GM19035 (cell line): ENCODE results near the gene ARHGEF11.
A peak's percentile ranks its signal among the peaks of the same experiment; 100 is the strongest.

Experiments
- ATAC-seq: cut with Tn5 transposase; IDR thresholded peaks from one replicate; pipeline ENCODE4 v1.9.1; 2021; ENCODE audit not compliant: unreplicated experiment

ARHGEF11 gene

DNA sequence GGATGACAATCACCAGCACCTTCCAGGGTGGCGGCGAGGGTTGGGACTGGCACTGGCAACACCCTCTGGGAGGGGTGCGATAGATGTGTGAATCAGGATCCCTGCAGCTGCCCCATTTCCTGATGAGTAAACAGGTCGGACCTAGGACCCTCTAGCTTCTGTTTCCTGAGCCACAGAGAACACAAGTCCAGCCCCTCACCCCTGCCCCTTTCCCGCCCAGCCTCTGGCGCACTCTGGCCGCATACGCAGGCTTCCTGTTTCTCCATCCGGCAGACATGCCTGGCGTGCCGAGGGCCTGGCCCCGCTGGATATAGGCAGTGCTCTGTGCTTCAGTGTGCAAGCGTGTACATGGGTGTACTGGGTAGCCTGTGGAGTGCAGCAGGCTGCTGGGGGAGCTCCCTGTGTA, 147.4 kb downstream of the ARHGEF11 start:
- no peak for ATAC-seq

DNA sequence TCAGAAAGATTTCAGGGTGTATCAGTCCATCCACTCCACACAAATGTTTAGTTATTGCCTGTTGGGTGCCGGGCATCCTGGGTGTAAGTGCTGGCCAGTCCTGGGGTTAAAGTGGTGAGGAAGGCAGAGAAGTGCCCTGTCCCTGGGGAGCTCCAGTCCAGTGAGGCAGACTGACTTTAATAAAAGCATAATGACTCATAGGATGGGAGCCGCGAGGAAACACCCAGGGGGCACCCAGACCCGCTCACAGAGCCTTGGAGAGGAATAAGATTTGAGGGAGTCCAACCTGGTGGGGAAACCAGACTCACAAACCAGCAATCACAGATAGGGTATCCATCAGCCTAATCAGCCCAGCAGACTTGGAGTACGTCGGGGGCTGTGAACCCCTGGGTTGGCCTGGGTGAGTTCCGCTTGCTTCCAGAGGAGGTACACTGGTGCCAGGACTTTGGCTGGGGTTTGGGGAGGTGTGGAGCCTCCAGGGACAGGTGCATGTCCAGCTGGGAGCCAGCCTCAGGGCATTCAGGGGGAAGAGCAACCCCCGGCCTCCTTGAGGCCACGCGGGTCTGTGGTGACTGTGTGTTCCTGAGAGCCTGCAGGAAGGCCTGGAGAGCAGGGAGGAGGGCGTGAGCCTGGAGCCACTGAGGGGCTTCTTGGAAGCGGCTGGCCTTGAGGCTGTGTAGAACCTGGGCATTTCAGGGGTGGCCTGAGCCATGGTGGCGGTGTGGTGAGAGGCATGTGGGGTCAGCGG, 148.3 kb downstream of the ARHGEF11 start:
- no peak for ATAC-seq

DNA sequence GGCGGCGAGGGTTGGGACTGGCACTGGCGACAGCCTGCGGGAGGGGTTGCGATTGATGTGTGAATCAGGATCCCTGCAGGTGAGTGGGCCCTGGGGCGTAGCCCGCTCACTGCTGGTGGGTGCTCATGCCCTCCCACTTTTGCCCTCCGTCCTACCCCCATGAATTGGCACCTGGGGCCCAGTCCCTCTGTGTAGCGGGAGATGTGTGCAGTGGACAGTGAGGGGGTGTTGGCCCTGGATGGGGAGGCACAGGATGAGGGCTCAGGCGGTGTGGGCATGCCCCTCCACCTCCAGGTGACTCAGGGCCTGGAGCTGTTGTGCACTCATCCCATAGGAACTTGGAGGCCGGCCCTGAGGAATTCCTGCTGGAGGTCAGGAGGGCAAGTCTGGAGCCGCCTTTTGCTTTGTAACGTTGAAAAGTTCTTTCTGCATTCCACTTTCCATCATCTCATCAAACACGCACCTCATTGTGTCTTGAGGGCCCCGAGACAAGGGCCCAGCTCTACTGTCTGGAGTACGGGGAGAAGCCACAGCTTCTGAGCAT, 149.0 kb downstream of the ARHGEF11 start:
- no peak for ATAC-seq

DNA sequence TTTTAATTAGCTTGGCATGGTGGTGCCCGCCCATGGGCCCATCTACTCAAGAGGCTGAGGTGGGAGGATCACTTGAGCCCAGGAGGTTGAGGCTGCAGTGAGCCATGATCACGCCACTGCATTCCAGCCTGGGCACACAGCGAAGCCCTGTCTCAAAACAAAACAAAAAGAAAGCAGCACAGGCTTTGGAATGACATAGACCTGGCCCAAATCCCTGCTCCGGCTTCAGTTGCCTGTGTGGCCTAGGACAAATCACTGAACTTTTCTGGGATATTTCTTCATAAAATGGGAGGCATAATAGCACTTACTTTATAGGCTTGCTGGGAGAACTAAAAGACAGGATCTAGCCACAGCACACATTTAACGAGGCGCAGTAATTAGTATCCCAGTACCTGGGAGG, 149.6 kb downstream of the ARHGEF11 start:
- no peak for ATAC-seq

DNA sequence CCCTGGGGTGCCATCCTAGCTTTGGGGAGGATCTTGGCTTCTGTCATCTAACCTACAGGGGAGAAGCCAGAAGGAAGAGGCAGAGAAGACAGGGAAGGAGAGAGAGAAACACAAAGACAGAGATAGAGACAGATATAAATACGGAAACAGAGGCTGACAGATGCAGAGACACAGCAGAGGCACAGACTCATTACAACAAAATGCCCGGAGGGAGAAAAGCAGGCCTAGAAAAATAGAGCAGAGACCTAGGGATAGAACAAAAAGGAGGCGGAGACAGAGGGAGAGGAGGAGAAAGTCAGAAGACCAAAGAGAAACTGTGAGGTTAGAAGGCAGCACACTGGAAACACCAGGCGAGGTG, 150.1 kb downstream of the ARHGEF11 start:
- ATAC-seq: no peak

DNA sequence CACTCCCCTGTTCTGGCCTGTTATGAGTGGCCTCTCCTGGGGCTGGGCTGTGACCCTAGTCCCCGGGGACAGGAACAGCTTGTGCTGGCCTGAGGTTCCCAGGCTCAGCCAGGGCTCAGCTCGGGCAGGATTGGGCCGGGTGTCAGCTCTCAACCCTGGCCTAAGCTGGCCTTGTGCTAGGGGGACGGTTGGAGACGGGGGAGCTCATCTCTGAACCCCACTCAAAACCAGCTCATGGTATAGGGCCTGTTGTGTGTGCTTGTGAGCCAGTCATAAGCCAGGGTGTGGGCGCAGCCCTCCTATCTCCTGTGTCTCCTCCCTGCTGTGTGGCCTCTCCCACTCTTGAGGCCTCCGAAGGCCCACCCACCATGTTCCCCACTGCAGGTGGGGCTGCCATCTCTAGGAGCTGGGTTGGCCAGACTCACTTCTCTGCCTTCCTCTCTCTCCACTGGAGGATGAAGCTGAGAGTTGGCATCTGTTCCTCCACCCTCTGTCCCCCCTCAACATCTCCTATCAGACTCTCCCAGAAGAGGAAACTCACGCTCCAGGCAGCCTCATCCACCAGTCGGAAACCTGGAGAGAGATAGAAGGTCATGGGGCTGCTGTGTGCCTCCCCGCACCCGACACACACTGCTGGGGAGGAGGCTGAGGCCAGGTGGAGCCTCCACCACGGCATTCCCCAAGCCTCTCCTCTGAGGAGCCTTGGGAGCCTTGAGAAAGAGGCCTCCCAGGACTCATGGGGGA, 150.7 kb downstream of the ARHGEF11 start:
- ATAC-seq: no peak

DNA sequence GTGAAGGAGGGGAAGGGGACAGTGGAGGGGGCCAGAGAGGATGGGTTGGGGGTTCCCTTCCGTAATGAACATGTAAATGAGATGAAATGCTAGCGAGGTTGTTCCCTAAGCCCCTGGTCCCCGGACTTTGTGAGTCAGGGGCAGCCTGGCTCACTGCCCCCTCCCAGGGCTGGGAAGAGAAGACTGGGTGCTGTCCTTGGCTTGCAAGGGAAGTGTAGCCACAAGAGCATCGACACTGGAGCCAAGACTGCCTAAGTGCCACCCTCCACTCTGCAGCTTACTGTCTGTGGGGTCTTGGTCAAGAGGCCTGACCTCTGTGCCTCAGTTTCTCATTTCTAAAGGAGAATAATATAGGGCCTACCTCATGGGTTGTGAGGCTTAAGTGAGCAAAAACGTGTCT, 151.5 kb downstream of the ARHGEF11 start:
- ATAC-seq: no peak

DNA sequence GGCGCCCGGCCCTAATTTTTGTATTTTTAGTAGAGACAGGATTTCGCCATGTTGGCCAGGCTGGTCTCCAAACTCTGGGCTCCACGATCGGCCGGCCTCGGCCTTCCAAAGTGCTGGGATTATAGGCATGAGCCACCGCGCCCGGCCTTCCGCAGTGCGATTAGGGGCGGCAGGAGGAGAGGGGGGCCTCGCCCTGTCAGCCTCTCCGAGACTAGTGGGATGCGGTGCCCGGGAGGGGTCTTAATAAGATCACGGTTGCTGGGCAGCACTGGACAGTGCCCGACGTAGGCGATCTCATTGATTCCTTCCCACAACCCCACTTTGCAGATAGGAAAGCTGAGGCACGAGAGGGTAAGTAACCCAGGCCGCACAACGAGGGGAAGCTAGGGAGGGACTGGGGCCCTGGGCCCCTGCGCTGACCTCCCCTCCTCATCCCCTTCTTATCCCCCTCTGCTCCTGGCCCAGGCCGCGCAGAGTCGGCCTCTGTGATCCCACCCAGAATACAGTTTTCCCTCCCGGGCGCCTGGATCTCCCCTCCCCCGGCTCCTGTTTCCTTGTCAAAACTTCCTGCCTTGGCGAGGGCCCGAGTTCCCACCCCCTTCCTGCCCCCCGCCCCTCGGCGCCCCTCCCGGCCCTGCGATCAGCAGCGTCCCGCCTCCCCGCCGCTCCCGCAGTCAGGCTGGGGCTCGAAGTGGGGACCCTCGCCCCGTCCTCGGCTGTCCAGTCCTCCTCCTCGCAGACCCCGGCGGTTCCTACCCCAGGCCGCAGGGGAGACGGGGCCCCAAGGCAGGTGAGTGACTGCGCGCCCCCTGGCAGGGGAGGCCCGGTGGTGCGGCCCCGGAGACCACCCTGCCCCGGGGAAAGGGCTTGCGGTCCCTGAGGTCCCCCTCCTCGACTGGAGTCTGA, 152.2 kb downstream of the ARHGEF11 start, which contains the start of gene PEAR1:
PEAR1 (plus strand) TSS at position 671 of the 906 bp plus-strand sequence. CDS start 10,209 bp downstream, outside the sequence.
- ATAC-seq: no peak

DNA sequence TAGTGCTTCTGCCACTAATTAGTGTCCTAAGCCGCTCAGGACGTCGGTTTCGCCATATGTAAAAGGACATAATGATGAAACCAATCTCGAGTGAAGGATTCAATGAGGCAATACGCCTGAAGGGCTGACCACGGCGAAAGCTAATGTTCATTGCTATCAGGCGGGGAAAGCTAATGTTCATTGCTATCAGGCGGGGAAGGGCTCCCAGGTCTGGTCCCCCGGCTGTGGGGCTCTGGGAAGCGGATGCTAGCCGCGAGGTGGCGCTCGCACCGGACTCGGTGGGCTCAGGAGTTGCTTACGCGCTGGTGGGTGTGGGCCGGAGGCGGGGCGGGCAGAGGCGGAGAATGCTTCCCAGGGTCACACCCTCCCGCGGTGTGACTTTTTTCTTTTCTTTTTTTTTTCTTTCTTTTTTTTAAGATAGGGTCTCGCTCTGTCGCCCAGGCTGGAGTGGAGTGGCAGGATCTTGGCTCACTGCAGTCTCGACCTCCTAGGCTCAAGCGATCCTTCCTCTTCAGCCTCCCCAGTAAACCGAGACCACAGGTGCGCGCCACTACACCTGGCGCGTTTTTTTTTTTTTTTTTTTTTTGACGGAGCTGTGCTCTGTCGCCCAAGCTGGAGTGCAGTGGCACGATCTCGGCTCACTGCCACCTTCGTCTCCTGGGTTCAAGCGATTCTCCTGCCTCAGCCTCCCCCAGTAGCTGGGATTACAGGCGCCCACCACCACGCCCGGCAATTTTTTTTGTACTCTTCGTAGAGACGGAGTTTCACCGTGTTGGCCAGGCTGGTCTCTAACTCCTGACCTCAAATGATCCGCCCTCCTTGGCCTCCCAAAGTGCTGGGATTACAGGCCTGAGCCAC, 153.1 kb downstream of the ARHGEF11 start:
- ATAC-seq: peak; percentile 71

DNA sequence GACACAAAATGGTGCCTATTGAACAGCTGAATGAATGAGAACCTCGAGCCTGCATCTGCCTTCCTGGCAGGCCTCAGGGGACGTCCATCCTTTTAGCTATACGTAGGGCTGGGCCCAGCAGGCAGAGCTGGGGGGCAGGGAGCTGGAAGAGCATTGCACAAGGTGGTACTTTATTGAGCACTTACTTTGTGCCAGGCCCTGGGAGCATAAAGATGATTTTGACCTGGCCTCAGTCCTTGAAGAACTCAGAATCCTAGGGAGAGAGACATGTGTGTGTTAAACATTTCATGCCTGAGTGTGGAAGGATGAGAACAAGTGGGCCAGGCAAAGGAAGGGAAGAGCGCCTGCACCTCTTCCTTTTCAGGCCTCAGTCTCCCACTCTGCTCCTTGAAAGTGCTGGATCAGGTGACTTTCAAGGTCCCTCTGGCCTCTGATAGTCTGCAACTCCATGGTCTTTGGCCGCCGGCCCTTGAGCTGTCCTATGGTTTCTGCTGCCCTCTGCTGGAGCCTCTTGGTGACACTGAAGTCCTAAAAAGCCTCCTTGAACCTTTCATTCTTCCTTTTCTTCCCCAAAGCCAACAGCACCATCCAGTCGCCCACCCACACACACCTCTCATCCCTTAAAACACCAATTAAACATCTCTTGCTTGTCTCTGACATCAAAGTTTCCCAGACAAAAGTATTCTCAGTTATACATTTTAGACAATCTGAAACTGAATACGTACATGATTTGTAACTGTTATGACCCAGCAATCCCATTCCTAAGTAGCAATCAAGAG, 155.6 kb downstream of the ARHGEF11 start:
- no peak for ATAC-seq

DNA sequence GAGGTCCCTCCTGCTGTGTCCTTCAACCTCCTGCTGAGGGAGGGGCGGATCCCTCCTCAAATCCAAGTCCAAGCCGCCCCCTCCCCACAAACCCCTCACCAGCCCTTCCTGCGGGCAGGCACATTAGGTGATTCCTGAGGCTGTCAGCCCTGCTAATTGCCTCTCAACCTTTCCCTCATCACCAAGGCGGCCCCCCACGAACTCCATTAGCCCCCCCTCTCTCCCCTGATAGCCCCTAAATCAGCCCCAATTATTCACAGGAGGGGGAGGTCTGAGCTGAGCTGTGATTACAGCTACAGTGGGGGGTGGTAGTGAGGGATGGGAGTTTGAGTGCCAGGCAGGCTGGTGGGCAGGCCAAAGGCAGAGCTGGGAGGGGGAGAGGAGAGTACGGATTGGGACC, 157.8 kb downstream of the ARHGEF11 start:
- ATAC-seq: no peak

DNA sequence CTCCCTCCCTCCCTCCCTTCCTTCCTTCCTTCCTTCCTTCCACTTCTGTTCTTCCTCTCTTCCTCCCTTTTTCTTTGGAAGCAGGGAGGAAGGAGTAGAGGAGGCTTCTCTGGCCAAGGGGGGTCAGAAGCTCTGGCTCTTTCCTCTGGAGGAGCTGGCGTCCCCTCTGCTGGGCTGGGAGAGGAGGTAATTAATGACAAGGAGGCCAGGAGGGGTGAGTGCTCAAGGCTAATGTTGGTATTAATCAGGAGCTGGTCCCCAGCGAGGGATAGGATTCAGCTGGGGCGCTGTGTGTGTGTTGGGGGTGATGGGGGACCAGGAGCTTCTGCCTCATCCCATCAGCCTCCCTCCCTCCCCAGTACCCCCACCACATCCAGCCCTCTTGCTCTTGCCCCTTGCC, 158.2 kb downstream of the ARHGEF11 start:
- no peak for ATAC-seq

DNA sequence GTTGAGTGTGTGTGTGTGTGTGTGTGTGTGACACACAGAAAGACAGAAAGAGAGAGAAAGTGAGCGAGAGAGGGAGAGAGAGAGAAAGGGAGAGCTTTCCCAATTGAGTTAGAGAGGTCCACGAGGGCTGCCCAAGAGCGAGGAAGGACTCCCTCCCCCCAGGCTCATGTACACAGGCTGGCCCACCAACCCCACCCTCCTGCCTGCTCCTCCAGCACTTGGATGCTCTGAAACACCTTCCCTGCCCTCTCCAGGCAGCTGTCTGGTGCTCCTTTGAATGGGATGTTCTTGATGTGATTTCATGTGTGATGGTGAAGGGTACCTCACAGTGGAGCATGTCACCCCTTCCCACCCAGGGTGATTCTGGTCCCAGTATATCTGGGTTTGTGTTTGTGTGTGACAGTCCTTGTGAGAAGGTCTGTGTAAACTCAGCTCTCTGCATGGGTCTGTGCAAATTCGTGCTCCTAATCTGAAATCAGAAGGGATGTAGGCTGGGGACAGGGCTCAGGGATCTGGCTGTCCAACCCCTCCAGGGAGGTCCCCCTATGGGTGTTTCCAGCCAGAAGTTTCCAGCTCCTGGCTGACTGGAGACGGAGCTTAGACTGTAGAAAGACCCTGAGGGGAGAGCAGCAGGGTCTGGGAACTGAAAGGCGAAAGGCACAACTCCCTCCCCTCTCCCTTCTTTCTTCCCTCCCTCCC, 158.8 kb downstream of the ARHGEF11 start:
- ATAC-seq: no peak

DNA sequence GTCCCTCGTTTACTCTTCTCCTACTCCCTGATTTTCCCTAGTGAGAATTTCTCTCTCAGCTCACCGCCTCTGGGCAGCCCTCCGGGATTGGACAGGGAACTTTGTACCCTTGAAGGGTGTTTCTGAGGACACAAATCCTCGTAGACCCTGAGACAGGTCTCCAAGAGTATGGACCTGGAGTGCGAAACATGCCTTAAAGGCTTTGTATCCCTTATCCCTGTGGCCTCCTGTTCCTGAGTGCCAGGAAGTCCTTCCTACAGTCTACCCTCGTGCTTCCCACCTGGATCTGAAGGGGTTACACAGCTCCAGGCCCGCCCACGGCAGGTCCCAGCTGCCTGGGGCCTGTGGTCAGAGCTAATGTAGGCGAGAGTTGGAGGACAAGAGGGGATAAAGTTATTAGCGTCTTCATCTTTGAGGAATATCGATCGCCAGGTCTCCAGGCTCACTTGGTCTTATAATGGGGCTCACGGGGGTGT, 159.6 kb downstream of the ARHGEF11 start:
- ATAC-seq: no peak

DNA sequence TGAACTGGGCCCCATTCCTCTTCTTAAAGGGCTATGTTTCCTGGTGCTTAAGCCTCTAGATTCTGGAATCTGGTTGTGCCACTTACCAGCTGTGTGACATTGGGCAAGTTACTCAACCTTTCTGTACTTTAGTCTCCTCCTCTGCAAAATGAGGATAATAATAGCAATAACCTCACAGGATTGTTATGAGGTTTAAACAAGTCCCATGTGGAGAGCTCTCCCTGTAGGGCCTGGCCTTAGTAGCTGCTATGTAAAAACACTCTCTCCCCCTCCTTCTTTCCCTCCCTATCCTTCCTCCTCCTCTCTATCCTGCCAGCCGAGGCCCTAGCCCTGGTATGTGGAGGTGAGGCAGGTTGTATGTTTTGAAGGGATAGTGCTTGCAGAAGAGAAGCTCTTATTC, 160.2 kb downstream of the ARHGEF11 start:
- ATAC-seq: no peak
